B cell (primary cell): Measurements from ENCODE around the gene ST6GALNAC1. TPM values are rescaled to one million over a fixed set of nuclear protein-coding genes. Genes with fewer than 3 reads are reported as not detected.
"Not testable (repeated sequence)": the region's sequence is repeated elsewhere in the genome, so short reads cannot be mapped to it uniquely, and the experiment has no call there.

Experiments
- ATAC-seq: fragments of 200-7000 bp; cut with Tn5 transposase; one replicate; pipeline ENCODE4 v1.10.0; 2021; ENCODE audit warnings: low read depth, mild to moderate bottlenecking, moderate number of reproducible peaks, moderate library complexity
- CTCF ChIA-PET: fragments of 350-600 bp; sonication (Branson Sonifier 250); formaldehyde crosslinking; loops from one replicate; lab custom pipeline; 2021; ENCODE audit warnings: antibody characterized with exemption, inconsistent platforms; lab: Charles Lee
- POLR2A ChIA-PET: fragments of 350-600 bp; sonication (Branson Sonifier 250); formaldehyde crosslinking; loops from one replicate; lab custom pipeline; 2021; ENCODE audit warnings: antibody characterized with exemption; lab: Charles Lee
- DNase-seq: peaks from one replicate; pipeline ENCODE4 v3.0.0; 2013
- H2AFZ ChIP-seq: 2 replicates; pipeline ENCODE4 v1.6.1; 2012; ENCODE audit warnings: mild to moderate bottlenecking, low read depth, low read length; ENCODE audit not compliant: insufficient read depth, poor library complexity, severe bottlenecking
- H3K27ac ChIP-seq, 2 donors: 1 replicate in 1 of 2; 2 replicates in 1 of 2; pipeline ENCODE4 v1.5.1; 2012 to 2013; ENCODE audit warnings: low read length in 2 of 2, mild to moderate bottlenecking in 2 of 2, moderate library complexity in 1 of 2
- H3K27me3 ChIP-seq, 4 experiments: fragments of 200-600 bp in 1 of 4; sonication (generic) in 1 of 4; replicated peaks in 1 of 4; 1 replicate in 2 of 4; 2 replicates in 2 of 4; pipeline versions ENCODE4 v1.6.1 to v1.7.0; 2013 to 2016; ENCODE audit warnings: low read length in 3 of 4, mild to moderate bottlenecking in 2 of 4, mixed read lengths in 1 of 4, moderate library complexity in 1 of 4; ENCODE audit not compliant: insufficient read depth in 4 of 4, control insufficient read depth in 3 of 4; ENCODE audit errors: control extremely low read depth in 1 of 4
- H3K36me3 ChIP-seq, 2 experiments: replicated peaks in 1 of 2; 1 replicate in 1 of 2; 2 replicates in 1 of 2; pipeline versions ENCODE4 v1.6.1 to v1.7.1; 2013; ENCODE audit warnings: low read length in 1 of 2; ENCODE audit not compliant: insufficient read depth in 2 of 2, control insufficient read depth in 1 of 2; ENCODE audit errors: control extremely low read depth in 1 of 2, extremely low read depth in 1 of 2
- H3K4me1 ChIP-seq, 2 donors: fragments of 200-600 bp in 1 of 2; sonication (generic) in 1 of 2; 1 replicate in 1 of 2; 2 replicates in 1 of 2; pipeline versions ENCODE4 v1.5.1 to v1.6.1; 2013 to 2017; ENCODE audit warnings: low read length in 2 of 2; ENCODE audit not compliant: control insufficient read depth in 2 of 2, insufficient read depth in 2 of 2
- H3K4me2 ChIP-seq: replicated peaks from 2 replicates; pipeline ENCODE3; 2012; ENCODE audit warnings: mild to moderate bottlenecking, low read depth, low read length; ENCODE audit not compliant: poor library complexity, severe bottlenecking
- H3K4me3 ChIP-seq, 5 experiments: fragments of 200-600 bp in 1 of 5; sonication (generic) in 1 of 5; 1 replicate in 3 of 5; 2 replicates in 2 of 5; pipeline versions ENCODE4 v1.5.1 to v1.7.0; 2011 to 2016; ENCODE audit warnings: low read length in 4 of 5, mild to moderate bottlenecking in 4 of 5, low read depth in 2 of 5, control low read depth in 1 of 5, moderate library complexity in 1 of 5; ENCODE audit not compliant: insufficient read depth in 1 of 5; ENCODE audit errors: control extremely low read depth in 1 of 5, extremely low read depth in 1 of 5
- H3K79me2 ChIP-seq: fragments of 200-600 bp; sonication (generic); one replicate; pipeline ENCODE4 v1.6.0; 2016; ENCODE audit warnings: low read length; ENCODE audit not compliant: control insufficient read depth, insufficient read depth
- H3K9ac ChIP-seq: fragments of 200-600 bp; sonication (generic); 2 replicates; pipeline ENCODE4 v1.6.1; 2017; ENCODE audit warnings: mild to moderate bottlenecking, low read length, moderate library complexity
- H3K9me3 ChIP-seq, 3 donors: one replicate each; pipeline versions ENCODE4 v1.6.1 to v1.7.1; 2013; ENCODE audit warnings: low read length in 2 of 3; ENCODE audit not compliant: control insufficient read depth in 2 of 3, insufficient read depth in 1 of 3; ENCODE audit errors: control extremely low read depth in 1 of 3
- H4K20me1 ChIP-seq: 2 replicates; pipeline ENCODE4 v1.6.0; 2012; ENCODE audit warnings: mild to moderate bottlenecking, low read length; ENCODE audit not compliant: insufficient read depth, control insufficient read depth, poor library complexity, severe bottlenecking
- H3K27ac Mint-ChIP-seq: one replicate; pipeline ENCODE4 v1.8.0; 2021; ENCODE audit warnings: mixed read lengths
- H3K27me3 Mint-ChIP-seq: one replicate; pipeline ENCODE4 v1.8.0; 2021; ENCODE audit warnings: mixed read lengths
- H3K4me1 Mint-ChIP-seq: one replicate; pipeline ENCODE4 v1.8.0; 2021; ENCODE audit warnings: mixed read lengths
- H3K4me3 Mint-ChIP-seq: one replicate; pipeline ENCODE4 v1.8.0; 2021; ENCODE audit warnings: mixed read lengths
- H3K9me3 Mint-ChIP-seq: one replicate; pipeline ENCODE4 v1.8.0; 2022; ENCODE audit warnings: mixed read lengths; ENCODE audit not compliant: insufficient read depth
- CTCF ChIP-seq: fragments of 200-600 bp; IDR thresholded peaks from one replicate; pipeline ENCODE4 v1.8.0; 2022; ENCODE audit warnings: antibody characterized with exemption, mild to moderate bottlenecking
- EZH2 ChIP-seq: IDR thresholded peaks from 2 replicates; pipeline ENCODE4 v1.6.1; 2012; ENCODE audit warnings: borderline replicate concordance, low read depth, mild to moderate bottlenecking, moderate library complexity, low read length; ENCODE audit not compliant: insufficient read depth, poor library complexity, severe bottlenecking
- WGBS: methylation state at CpG from one replicate; pipeline ENCODE4 v1.1.5; 2013; ENCODE audit warnings: missing lambda C conversion rate; ENCODE audit not compliant: insufficient coverage; 5-methylcytosine and 5-hydroxymethylcytosine counted together
- intact Hi-C: fragments of 100-400 bp; cut with micrococcal nuclease; formaldehyde crosslinking; loops from one replicate; pipeline ENCODE4 v1.10.0; 2022
- polyA plus RNA-seq: library from polyadenylated mRNA; depleted of rRNA; stranded (reverse); fragments of >200 nt; gene quantifications from 2 replicates; pipeline ENCODE4 v1.2.3, GENCODE V29; 2012
- total RNA-seq, 2 donors: library from RNA; stranded (reverse); fragments of 120-200 nt in 1 of 2; gene quantifications; 1 replicate in 1 of 2; 2 replicates in 1 of 2; pipeline versions ENCODE4 v1.2.3 to v1.2.4, GENCODE V29; 2013 to 2022

ST6GALNAC1 gene
- total and polyA plus RNA-seq, 2 donors (not counting 1 experiment from before 2014, with no cell fraction given): not detected

- intact Hi-C loops: not testable (repeated sequence)
- WGBS: 100% methylated on average over 1 of the region's 1 CpG
Measured at GRCh38 chr17:76606685-76607084, 36.9 kb downstream of the ST6GALNAC1 start.

GRCh38 chr17:76601065-76601464, 42.5 kb downstream of the ST6GALNAC1 start:
- Histone ChIP-seq H3K9me3 (no peaks in the 10 kb centered on the region), H2AFZ (no peak overlapping the region), H4K20me1 (no peaks in the 10 kb centered on the region), H3K27ac (no peak overlapping the region), H3K4me1 (no peaks in the 10 kb centered on the region), H3K4me3 (no peak overlapping the region), H3K4me2 (no peak overlapping the region), H3K27me3 (peaks cover 0 to 12% (median 1%) of the 10 kb centered on the region in 4 experiments), H3K79me2 (no peaks in the 10 kb centered on the region), H3K9ac (no peak overlapping the region), H3K36me3 (no peaks in the 10 kb centered on the region)
- Mint-ChIP-seq H3K9me3 (no peaks in the 10 kb centered on the region), H3K27ac (no peak overlapping the region), H3K4me3 (no peak overlapping the region), H3K27me3 (peaks cover 42% of the 10 kb centered on the region), H3K4me1 (no peaks in the 10 kb centered on the region)
- no peak for TF ChIP-seq EZH2
- no peak for TF ChIP-seq CTCF
- DNase-seq (no peak), ATAC-seq (no peak)
- 97% methylated on average over 6 of the region's 8 CpGs for WGBS
- ChIA-PET POLR2A (no interaction called here), CTCF (interaction anchor here (4.5 kb wide), 1 partner anchor 23 kb away, joined by 20 read pairs; no protein-coding TSS in a partner anchor)
- intact Hi-C loops: no loop called here

More at GRCh38 chr17:76606685-76607084, 36.9 kb downstream of the ST6GALNAC1 start:
- H3K4me3 ChIP-seq, H3K4me2 ChIP-seq, H3K36me3 ChIP-seq, H3K79me2 ChIP-seq, H3K27ac Mint-ChIP-seq, POLR2A ChIA-PET, H3K27ac ChIP-seq, H3K4me3 Mint-ChIP-seq, CTCF ChIA-PET, H3K4me1 Mint-ChIP-seq, H3K9ac ChIP-seq, DNase-seq, H3K9me3 ChIP-seq, H2AFZ ChIP-seq, H4K20me1 ChIP-seq, H3K9me3 Mint-ChIP-seq, ATAC-seq, H3K4me1 ChIP-seq: not testable (repeated sequence)
- peaks cover 0 to 12% (median 0%) of the 10 kb centered on the region in 4 experiments for H3K27me3 ChIP-seq
- peaks cover 27% of the 10 kb centered on the region for H3K27me3 Mint-ChIP-seq
